ENCODE results near the gene BACH2. TPM values are rescaled to one million over a fixed set of nuclear protein-coding genes. Genes with fewer than 3 reads are reported as not detected.
A peak's percentile ranks its signal among the peaks of the same experiment; 100 is the strongest.

BACH2 gene
- polyA plus RNA-seq, 1 donor from 2014 or later: 21.2 TPM

DNA sequence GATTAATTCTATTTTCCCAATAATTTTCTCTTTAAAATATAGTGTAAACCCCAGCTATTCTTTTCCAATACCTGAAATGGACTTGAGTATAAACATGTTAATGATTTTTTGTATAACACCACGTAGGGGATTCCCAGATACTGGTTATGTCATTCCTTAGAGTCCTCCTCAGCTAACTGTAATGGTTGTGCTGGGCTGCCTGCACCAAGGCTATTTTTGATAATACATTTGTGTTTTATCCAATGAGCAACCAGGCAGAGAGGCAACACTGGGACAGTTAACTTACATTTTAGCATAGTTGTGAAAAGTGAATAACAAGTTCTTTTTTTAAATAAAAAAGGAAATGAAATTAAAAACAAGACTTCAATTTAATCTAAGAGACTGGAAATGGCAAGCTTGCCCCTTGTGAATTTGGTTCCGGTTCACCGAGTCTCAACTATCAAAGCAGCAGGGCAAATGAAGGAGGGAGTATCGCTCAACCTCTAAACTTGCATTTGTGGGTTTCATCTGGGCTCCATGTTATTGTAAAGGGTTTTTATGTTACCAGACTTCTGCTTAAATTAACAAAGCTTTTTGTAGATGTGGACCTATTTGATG lies 18.8 kb upstream of the BACH2 start:
- Mint-ChIP-seq H3K4me1 (peaks cover 18 to 27% (median 21%) of the 10 kb centered on the region in 3 donors), H3K27ac (peak overlapping the region; percentile 65 to 87 (median 72)), H3K4me3 (peak overlapping the region; percentile 10 to 86 (median 50)), H3K9me3 (no peaks in the 10 kb centered on the region), H3K27me3 (peaks cover 2% of the 10 kb centered on the region), H3K36me3 (peaks cover 1% of the 10 kb centered on the region)

GRCh38 chr6:90314514-90314913 lies 17.9 kb upstream of the BACH2 start:
- peaks cover 2% of the 10 kb centered on the region for H3K27me3 Mint-ChIP-seq
- H3K9me3 Mint-ChIP-seq: no peaks in the 10 kb centered on the region
- H3K4me3 Mint-ChIP-seq: peak overlapping the region in 2 of 4 donors; percentile 10 to 59
- peaks cover 1% of the 10 kb centered on the region for H3K36me3 Mint-ChIP-seq
- H3K4me1 Mint-ChIP-seq: peaks cover 18 to 30% (median 21%) of the 10 kb centered on the region in 3 donors
- peak overlapping the region in 2 of 3 donors; percentile 60 to 65 for H3K27ac Mint-ChIP-seq

DNA sequence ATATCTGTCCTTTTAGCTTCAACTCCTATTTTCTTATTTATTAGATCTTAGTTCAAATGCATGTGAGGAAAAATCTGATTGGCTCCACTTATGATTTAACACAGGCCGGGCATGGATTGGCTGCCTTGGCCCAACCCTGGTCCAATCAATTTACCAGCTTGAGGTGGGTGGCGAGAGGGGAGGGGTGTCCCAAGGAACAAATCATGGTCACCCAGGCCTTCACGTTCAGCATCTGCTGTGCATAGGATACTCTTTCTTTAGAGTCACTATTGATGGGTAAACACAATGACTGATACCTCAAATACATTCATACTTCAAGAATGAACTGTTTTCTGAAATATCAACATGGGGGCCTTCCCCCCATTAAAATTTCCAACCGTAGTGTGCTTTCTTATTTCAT lies 14.9 kb upstream of the BACH2 start:
- Mint-ChIP-seq H3K36me3 (peaks cover 1% of the 10 kb centered on the region), H3K9me3 (no peaks in the 10 kb centered on the region), H3K27ac (no peak overlapping the region), H3K4me1 (peaks cover 18 to 26% (median 21%) of the 10 kb centered on the region in 3 donors), H3K4me3 (peak overlapping the region in 1 of 4 donors; percentile 29), H3K27me3 (peaks cover 2% of the 10 kb centered on the region)

GRCh38 chr6:90305800-90306448 lies 9.3 kb upstream of the BACH2 start:
- peak overlapping the region in 1 of 4 donors; percentile 56 for H3K4me3 Mint-ChIP-seq
- H3K36me3 Mint-ChIP-seq: no peaks in the 10 kb centered on the region
- H3K4me1 Mint-ChIP-seq: peaks cover 30 to 41% (median 38%) of the 10 kb centered on the region in 3 donors
- H3K9me3 Mint-ChIP-seq: no peaks in the 10 kb centered on the region
- peaks cover 8% of the 10 kb centered on the region for H3K27me3 Mint-ChIP-seq
- no peak overlapping the region for H3K27ac Mint-ChIP-seq

- Mint-ChIP-seq H3K36me3 (no peaks in the 10 kb centered on the region), H3K27ac (peak overlapping the region in 1 of 3 donors; percentile 12), H3K4me3 (peak overlapping the region in 3 of 4 donors; percentile 9 to 69 (median 10)), H3K27me3 (peaks cover 10% of the 10 kb centered on the region), H3K9me3 (no peaks in the 10 kb centered on the region), H3K4me1 (peaks cover 33 to 45% (median 37%) of the 10 kb centered on the region in 3 donors)
These were observed 7.7 kb upstream of the BACH2 start for GRCh38 chr6:90304308-90304707.

DNA sequence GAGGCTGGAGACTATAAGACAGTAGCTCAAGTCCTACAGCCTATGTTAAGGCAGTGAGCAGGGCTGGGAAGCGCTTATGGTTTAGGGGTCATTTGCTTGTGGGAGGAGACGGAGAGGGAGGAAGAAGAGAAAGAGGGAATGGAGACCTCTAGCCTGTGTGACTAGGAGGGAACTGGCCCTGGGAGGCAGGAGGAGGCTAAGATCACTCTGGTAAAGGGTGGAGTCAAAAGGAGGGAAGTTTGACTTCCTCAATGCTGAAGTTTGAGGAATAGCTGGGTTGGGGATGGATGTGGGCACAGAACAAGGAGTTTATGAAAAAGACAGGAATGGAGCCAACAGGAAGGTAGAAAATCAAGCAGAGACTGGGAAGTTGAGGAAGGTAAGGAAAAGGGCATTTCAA lies 6.4 kb upstream of the BACH2 start:
- H3K4me3 Mint-ChIP-seq: peak overlapping the region in 1 of 4 donors; percentile 24
- H3K4me1 Mint-ChIP-seq: peaks cover 33 to 45% (median 37%) of the 10 kb centered on the region in 3 donors
- peaks cover 10% of the 10 kb centered on the region for H3K27me3 Mint-ChIP-seq
- no peaks in the 10 kb centered on the region for H3K36me3 Mint-ChIP-seq
- H3K27ac Mint-ChIP-seq: peak overlapping the region in 1 of 3 donors; percentile 12
- H3K9me3 Mint-ChIP-seq: no peaks in the 10 kb centered on the region

DNA sequence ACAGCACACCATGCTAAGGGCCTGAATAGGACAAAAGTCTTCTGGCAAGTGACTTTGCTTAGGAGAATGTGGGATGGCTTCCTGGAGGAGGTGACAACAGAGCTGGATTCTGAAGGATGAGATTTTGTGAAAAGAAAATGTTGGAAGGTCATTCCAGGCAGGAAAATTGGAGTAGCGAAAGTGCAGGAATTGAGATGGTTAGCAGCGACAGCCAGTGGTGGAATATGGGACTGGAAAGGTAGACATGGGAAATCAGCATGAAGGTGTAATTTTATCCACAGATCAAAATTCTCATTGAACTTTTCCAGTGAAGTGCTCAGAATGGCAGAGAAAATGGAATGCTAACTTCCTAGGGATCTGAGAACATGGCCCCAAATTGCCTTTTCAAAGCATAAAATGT lies 5.7 kb upstream of the BACH2 start:
- Mint-ChIP-seq H3K36me3 (no peaks in the 10 kb centered on the region), H3K4me1 (peaks cover 33 to 45% (median 43%) of the 10 kb centered on the region in 3 donors), H3K9me3 (no peaks in the 10 kb centered on the region), H3K4me3 (no peak overlapping the region), H3K27ac (no peak overlapping the region), H3K27me3 (peaks cover 10% of the 10 kb centered on the region)

- Mint-ChIP-seq H3K36me3 (no peaks in the 10 kb centered on the region), H3K9me3 (no peaks in the 10 kb centered on the region), H3K27ac (no peak overlapping the region), H3K27me3 (peaks cover 10% of the 10 kb centered on the region), H3K4me3 (no peak overlapping the region), H3K4me1 (peaks cover 33 to 45% (median 43%) of the 10 kb centered on the region in 3 donors)
These were observed 5.2 kb upstream of the BACH2 start for GRCh38 chr6:90301816-90302215.

- Mint-ChIP-seq H3K4me1 (peaks cover 20 to 36% (median 32%) of the 10 kb centered on the region in 3 donors), H3K36me3 (no peaks in the 10 kb centered on the region), H3K27me3 (peaks cover 8% of the 10 kb centered on the region), H3K4me3 (peak overlapping the region in 3 of 4 donors; percentile 49 to 91 (median 77)), H3K9me3 (no peaks in the 10 kb centered on the region), H3K27ac (peak overlapping the region in 2 of 3 donors; percentile 46 to 100)
These were observed 1.9 kb upstream of the BACH2 start for GRCh38 chr6:90298459-90299053.

GRCh38 chr6:90297867-90298381 lies 1.3 kb upstream of the BACH2 start:
- peaks cover 20 to 37% (median 32%) of the 10 kb centered on the region in 3 donors for H3K4me1 Mint-ChIP-seq
- peaks cover 7% of the 10 kb centered on the region for H3K27me3 Mint-ChIP-seq
- no peaks in the 10 kb centered on the region for H3K9me3 Mint-ChIP-seq
- H3K4me3 Mint-ChIP-seq: peak overlapping the region; percentile 77 to 93 (median 88)
- H3K36me3 Mint-ChIP-seq: no peaks in the 10 kb centered on the region
- H3K27ac Mint-ChIP-seq: peak overlapping the region; percentile 86 to 100 (median 88)

DNA sequence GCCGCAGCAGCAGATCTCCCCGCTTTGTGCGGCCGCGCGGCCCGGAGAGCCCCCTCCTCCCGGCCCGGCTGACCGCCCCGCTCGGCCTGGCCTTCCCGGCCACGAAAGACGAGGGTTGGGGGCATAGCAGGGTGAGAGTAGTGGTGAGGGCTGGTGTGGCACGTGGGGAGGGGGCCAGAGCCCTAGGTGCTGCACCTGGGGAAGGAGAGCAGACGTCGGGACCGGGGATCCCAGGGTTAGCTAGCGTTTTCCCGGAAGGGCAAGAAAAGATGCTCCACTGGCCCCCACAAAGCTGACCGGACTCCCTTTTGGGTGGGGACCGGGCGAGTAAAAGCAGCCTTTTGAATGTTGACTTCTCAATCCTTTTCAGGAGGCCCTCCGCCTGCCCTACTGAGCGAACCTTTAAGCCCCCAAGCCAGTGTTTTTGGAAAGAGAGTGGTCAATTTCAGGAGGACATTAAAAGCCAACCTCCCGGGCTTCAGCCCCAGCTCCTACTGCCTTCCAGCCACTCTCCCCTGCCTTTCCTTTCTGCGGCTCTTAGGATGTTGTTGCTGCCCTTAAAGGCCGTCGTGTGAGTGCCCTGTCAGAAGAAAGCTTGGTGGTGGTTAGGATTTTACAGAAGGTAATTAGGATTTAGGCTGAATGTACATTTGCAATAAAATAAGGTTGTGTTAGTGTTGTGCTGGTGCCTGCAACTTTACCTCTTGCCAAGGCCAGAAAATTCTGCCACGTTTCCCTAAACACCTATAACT lies 648 bp upstream of the BACH2 start:
- peaks cover 5% of the 10 kb centered on the region for H3K27me3 Mint-ChIP-seq
- peak overlapping the region; percentile 86 to 100 (median 88) for H3K27ac Mint-ChIP-seq
- H3K4me1 Mint-ChIP-seq: peaks cover 21 to 40% (median 36%) of the 10 kb centered on the region in 3 donors
- no peaks in the 10 kb centered on the region for H3K9me3 Mint-ChIP-seq
- peak overlapping the region; percentile 77 to 93 (median 88) for H3K4me3 Mint-ChIP-seq
- H3K36me3 Mint-ChIP-seq: no peaks in the 10 kb centered on the region

DNA sequence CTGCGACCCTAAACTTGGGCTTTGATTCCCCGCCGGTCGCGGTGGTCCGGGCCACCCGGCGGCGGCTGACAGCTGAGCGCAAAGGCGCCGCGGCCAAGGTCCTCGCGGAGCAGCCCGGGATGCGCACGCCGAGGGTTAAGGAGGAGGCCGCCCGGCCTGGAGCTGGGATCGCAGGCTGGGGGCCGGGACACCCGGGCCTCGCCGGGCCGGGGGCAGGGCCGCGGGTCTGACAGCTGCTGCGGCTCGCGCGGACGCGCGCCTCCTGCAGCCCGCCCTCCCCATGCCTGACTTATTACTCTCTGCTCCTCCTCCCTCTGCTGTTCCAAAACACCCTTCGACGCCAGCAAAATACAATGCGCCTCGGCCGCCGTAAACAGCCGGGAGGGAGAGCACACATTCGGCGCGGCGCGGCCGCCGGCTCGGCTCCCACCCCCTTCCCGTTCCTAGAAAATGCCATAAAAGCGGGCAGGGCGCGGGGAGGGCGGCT lies 746 bp downstream of the BACH2 start:
- Mint-ChIP-seq H3K4me1 (peaks cover 19 to 41% (median 39%) of the 10 kb centered on the region in 3 donors), H3K36me3 (peaks cover under 1% of the 10 kb centered on the region), H3K27ac (peak overlapping the region; percentile 86 to 100 (median 96)), H3K9me3 (no peaks in the 10 kb centered on the region), H3K27me3 (peaks cover 4% of the 10 kb centered on the region), H3K4me3 (peak overlapping the region; percentile 93 to 100 (median 96))

- Mint-ChIP-seq H3K9me3 (peaks cover 0 to under 1% (median 0%) of the 10 kb centered on the region in 3 donors), H3K4me1 (peaks cover 25 to 48% (median 44%) of the 10 kb centered on the region in 3 donors), H3K36me3 (peaks cover 5% of the 10 kb centered on the region), H3K27ac (peak overlapping the region; percentile 86 to 100 (median 96)), H3K4me3 (peak overlapping the region; percentile 93 to 100 (median 96)), H3K27me3 (peaks cover 2% of the 10 kb centered on the region)
These were observed 1.4 kb downstream of the BACH2 start for GRCh38 chr6:90294989-90295853.
